ENCODE results near the gene PNMA3. TPM values are rescaled to one million over a fixed set of nuclear protein-coding genes. Genes with fewer than 3 reads are reported as not detected.
A peak's percentile ranks its signal among the peaks of the same experiment; 100 is the strongest.
"Not testable (repeated sequence)": the region's sequence is repeated elsewhere in the genome, so short reads cannot be mapped to it uniquely, and the experiment has no call there.

PNMA3 gene
- total RNA-seq, 2 experiments from 2014 or later: 1.4 to 1.9 TPM

DNA sequence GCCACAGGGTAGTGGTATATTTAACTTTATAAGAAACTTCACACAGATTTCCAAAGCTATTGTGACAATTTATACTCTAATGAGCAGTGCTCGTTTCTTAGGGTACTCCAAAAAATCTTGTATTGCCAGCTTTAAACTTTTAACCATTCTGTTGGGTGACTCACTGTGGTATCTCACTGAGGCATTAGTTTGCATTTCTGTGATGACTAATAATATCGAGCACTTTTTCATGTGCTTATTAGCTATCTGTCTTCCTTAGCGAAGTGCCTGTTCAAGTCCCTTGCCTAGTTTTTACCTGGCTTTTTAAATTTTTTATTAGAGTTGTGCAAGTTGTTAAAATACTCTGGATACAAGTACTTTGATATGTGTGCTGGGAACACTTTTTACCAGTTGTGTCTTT, 5.5 kb downstream of the PNMA3 start:
- DNase-seq: no peak
- Mint-ChIP-seq H3K4me3 (no peak overlapping the region), H3K27me3 (peaks cover 4% of the 10 kb centered on the region), H3K27ac (no peak overlapping the region), H3K36me3 (no peaks in the 10 kb centered on the region), H3K4me1 (peaks cover 2% of the 10 kb centered on the region), H3K9me3 (no peaks in the 10 kb centered on the region)

DNA sequence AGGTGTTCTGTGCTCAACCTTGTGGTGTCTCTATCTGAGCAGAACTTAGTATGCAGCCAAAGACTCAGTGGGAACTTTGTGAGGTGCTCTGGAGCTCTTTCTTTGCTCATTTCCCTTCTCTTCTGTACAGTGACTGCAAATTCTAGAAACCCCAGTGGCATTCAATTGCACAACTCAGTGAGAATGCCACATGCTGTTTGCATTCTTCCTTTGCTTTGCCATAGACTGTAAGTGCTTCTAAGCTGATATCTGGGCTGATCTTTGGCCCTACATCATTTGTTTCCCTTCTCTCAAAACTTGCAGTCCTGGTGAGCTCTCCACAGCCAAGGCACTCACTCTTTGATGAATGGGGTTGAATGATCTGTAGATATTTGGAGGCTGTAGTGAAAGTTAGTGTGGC, 7.0 kb downstream of the PNMA3 start:
- H3K36me3 Mint-ChIP-seq: no peaks in the 10 kb centered on the region
- H3K27me3 Mint-ChIP-seq: no peaks in the 10 kb centered on the region
- no peaks in the 10 kb centered on the region for H3K9me3 Mint-ChIP-seq
- no peaks in the 10 kb centered on the region for H3K4me1 Mint-ChIP-seq
- DNase-seq: no peak
- H3K4me3 Mint-ChIP-seq: no peak overlapping the region
- H3K27ac Mint-ChIP-seq: no peak overlapping the region

DNA sequence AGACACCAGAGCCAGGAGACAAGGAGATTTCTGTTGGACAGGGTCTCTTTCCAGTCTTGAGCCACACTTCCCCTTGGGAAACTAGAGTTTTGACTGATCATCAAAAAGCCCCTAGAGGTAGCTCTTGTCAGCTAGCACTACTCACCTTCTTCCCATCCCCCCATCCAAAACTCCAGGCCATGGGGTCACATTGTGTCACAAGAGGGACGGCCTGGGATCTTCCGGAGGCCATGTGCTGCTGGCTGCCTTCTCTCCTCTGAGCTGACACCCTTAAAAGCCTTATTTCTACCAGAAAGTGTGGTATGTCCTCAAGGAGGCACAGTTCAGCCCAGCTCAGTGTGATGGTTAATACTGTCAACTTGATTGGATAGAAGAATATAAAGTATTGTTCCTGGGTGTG, 7.8 kb downstream of the PNMA3 start:
- Mint-ChIP-seq H3K27ac (no peak overlapping the region), H3K4me3 (no peak overlapping the region), H3K27me3 (no peaks in the 10 kb centered on the region), H3K36me3 (no peaks in the 10 kb centered on the region), H3K4me1 (no peaks in the 10 kb centered on the region), H3K9me3 (no peaks in the 10 kb centered on the region)
- DNase-seq: no peak

DNA sequence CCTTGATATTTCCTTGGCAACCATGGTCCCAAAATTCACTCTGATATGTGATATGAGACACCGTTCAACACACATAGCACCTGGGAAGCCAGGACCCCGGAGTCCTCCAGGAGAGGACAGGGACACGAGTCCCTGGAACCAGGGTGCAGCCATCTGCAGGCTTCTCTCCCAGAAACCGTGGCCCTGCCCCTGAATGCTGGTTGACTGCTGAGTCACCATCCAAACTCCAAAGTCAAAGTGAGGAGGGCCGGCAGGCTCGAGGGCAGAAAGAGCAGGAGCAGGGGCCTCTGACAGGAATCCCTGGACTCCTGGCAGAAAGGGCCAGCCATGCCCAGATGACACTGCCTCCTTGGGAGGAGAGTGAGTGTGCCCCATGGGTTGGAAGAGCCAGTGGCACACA, 9.1 kb downstream of the PNMA3 start:
- H3K4me3 Mint-ChIP-seq: no peak overlapping the region
- H3K27me3 Mint-ChIP-seq: no peaks in the 10 kb centered on the region

DNA sequence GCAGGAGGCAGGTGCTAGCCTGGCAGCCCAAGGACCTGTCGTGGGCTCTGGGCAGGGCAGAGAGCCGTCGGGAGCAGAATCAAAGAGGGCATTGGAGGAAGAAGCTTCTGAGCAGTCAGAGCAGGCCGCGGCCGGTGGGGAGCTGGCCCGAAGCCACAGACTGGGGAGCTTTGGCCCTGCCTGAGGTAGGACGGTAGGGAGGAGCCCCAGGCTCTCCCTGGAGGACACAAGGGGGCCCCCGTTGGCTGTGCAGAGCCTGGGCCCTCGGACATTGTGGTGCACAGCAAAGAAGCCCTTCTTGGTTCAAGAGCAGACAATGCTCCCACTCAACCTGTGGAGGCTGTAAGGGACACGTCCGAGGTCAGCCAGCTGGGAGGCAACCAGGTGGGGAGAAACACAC, 10.1 kb downstream of the PNMA3 start:
- H3K36me3 Mint-ChIP-seq, H3K27me3 Mint-ChIP-seq, H3K9me3 Mint-ChIP-seq, H3K4me1 Mint-ChIP-seq, H3K27ac Mint-ChIP-seq, H3K4me3 Mint-ChIP-seq, DNase-seq: not testable (repeated sequence)

More for the DNA sequence above, 9.1 kb downstream of the PNMA3 start:
- H3K9me3 Mint-ChIP-seq: no peaks in the 10 kb centered on the region
- no peaks in the 10 kb centered on the region for H3K36me3 Mint-ChIP-seq
- no peaks in the 10 kb centered on the region for H3K4me1 Mint-ChIP-seq
- DNase-seq: no peak
- H3K27ac Mint-ChIP-seq: no peak overlapping the region

DNA sequence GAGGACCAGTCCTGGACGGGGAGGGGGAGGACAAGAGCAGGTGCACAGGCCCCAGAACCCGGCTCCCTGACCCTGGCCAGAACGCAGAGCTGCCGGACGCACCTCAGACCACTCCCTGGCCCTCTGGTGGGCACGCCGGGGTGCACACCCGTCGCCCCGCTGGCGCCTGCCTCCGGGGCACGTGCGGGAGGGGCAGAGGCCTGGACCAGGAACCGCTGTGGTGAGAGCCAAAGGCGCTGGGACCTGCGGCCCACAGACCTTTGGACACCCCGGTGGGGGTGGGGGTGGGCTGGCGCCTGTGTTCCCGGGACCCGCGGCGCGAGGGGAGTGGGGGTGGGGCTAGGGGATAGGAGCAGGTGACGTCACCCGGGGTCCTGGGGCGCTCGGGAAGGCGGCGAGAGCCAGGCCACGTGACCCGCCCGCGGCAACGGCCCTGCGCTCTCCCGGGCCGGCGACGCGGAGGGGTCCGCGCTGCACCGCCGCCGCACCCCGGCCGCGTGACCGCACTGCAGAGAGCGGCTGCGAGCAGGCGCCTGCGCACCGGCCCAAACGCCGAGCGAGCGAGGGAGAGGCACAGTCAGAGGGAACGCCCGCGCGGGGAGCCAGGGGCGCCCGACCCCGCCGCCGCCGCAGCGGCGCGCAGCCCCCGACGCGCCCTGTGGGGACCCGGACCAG, 15.8 kb downstream of the PNMA3 start, which contains the start of gene PNMA6A:
TSS of gene PNMA6A (plus strand) at position 546 of the 675 bp plus-strand sequence. CDS start 609 bp downstream, outside the sequence.
- not testable (repeated sequence) for H3K4me1 Mint-ChIP-seq, H3K27me3 Mint-ChIP-seq, H3K4me3 Mint-ChIP-seq, H3K9me3 Mint-ChIP-seq, H3K36me3 Mint-ChIP-seq, H3K27ac Mint-ChIP-seq, DNase-seq

DNA sequence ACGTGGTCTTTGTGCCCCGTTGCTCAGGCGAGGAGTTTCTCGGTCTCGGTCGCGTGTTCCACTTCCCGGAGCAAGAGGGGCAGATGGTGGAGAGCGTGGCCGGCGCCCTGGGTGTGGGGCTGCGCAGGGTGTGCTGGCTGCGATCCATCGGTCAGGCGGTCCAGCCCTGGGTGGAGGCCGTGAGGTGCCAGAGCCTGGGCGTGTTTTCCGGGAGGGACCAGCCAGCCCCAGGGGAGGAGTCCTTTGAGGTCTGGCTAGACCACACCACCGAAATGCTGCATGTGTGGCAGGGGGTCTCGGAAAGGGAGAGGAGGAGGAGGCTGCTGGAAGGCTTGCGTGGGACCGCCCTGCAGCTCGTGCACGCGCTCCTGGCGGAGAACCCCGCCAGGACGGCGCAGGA, 17.1 kb downstream of the PNMA3 start:
- not testable (repeated sequence) for H3K4me1 Mint-ChIP-seq, H3K9me3 Mint-ChIP-seq, H3K4me3 Mint-ChIP-seq, H3K36me3 Mint-ChIP-seq, DNase-seq, H3K27ac Mint-ChIP-seq, H3K27me3 Mint-ChIP-seq

DNA sequence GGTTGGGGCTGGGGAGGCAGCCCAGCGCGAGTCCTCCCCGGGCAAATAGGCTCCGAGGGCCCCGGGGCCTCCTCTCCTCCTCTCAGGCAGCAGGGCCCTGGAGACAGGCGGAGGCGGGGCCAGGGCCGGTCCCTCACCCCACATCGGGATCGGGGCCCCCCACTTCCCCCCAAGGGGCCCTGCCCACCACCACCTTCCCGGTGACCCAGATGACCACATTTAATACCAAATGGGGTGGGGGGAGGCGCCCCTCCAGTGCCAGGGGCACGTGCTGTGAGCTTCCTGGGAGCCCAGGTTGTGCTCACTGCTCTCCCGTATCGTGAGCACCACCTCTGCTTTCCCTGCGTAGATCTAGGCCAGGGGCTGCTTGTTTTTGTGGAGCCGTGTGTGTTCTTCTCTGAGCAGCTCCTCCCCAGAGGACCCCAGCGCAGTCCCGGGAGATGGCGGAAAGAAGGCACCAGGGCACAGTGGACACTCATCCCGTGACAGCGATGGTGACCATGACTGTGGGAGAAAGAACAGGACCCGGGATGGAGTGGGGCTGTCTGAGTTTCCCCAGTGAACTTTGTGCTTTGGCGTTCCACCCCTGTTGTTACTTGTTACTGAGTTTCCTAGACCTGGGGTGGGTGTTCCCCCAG, 18.1 kb downstream of the PNMA3 start:
- Mint-ChIP-seq H3K4me3 (no peak overlapping the region), H3K36me3 (no peaks in the 10 kb centered on the region), H3K9me3 (no peaks in the 10 kb centered on the region), H3K4me1 (no peaks in the 10 kb centered on the region), H3K27me3 (no peaks in the 10 kb centered on the region), H3K27ac (no peak overlapping the region)
- DNase-seq: no peak

DNA sequence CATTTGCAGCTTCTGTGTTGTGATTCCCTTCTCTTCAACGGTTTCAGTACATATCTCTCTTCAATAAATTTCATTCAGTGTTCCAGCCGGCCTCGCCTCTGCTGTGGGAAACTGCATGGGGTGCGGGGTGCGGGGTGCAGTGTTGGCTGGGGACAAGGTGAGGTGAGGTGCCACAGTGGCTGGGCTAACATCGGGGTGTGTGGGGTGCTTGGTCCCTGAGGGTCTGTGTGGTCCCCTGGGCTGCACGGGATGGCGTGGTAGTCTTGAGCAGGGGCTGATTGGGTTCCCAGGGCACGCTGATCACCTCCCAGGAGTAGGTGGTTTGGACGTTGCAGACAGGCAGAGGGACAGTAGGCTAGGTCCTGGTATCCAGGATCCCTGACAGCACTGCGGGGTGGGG, 18.7 kb downstream of the PNMA3 start:
- H3K4me3 Mint-ChIP-seq: no peak overlapping the region
- DNase-seq: no peak

DNA sequence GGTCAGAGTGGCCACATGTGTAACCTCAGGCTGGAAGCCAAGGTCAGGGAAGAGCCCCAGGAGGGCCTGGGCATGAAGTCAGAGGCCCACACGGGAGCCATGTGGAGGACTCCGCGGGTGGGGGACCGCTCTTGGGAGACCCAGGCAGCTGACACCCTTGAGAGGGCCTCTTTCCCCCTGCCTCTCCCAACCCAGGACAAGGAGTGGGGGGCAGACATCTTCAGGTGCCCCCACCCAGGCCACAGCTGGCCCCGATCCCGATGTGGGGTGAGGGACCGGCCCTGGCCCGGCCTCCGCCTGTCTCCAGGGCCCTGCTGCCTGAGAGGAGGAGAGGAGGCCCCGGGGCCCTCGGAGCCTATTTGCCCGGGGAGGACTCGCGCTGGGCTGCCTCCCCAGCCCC, 19.1 kb downstream of the PNMA3 start:
- H3K9me3 Mint-ChIP-seq: no peaks in the 10 kb centered on the region
- no peak overlapping the region for H3K27ac Mint-ChIP-seq
- no peak overlapping the region for H3K4me3 Mint-ChIP-seq
- H3K27me3 Mint-ChIP-seq: no peaks in the 10 kb centered on the region
- no peak for DNase-seq
- H3K4me1 Mint-ChIP-seq: no peaks in the 10 kb centered on the region
- H3K36me3 Mint-ChIP-seq: no peaks in the 10 kb centered on the region

More for the DNA sequence above, 18.7 kb downstream of the PNMA3 start:
- Mint-ChIP-seq H3K9me3 (no peaks in the 10 kb centered on the region), H3K4me1 (no peaks in the 10 kb centered on the region), H3K27me3 (no peaks in the 10 kb centered on the region), H3K36me3 (no peaks in the 10 kb centered on the region), H3K27ac (no peak overlapping the region)

DNA sequence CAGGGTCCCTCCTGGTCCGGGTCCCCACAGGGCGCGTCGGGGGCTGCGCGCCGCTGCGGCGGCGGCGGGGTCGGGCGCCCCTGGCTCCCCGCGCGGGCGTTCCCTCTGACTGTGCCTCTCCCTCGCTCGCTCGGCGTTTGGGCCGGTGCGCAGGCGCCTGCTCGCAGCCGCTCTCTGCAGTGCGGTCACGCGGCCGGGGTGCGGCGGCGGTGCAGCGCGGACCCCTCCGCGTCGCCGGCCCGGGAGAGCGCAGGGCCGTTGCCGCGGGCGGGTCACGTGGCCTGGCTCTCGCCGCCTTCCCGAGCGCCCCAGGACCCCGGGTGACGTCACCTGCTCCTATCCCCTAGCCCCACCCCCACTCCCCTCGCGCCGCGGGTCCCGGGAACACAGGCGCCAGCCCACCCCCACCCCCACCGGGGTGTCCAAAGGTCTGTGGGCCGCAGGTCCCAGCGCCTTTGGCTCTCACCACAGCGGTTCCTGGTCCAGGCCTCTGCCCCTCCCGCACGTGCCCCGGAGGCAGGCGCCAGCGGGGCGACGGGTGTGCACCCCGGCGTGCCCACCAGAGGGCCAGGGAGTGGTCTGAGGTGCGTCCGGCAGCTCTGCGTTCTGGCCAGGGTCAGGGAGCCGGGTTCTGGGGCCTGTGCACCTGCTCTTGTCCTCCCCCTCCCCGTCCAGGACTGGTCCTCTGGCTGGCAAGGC, 21.3 kb downstream of the PNMA3 start:
- H3K9me3 Mint-ChIP-seq, H3K4me3 Mint-ChIP-seq, DNase-seq, H3K4me1 Mint-ChIP-seq, H3K27me3 Mint-ChIP-seq, H3K27ac Mint-ChIP-seq, H3K36me3 Mint-ChIP-seq: not testable (repeated sequence)

DNA sequence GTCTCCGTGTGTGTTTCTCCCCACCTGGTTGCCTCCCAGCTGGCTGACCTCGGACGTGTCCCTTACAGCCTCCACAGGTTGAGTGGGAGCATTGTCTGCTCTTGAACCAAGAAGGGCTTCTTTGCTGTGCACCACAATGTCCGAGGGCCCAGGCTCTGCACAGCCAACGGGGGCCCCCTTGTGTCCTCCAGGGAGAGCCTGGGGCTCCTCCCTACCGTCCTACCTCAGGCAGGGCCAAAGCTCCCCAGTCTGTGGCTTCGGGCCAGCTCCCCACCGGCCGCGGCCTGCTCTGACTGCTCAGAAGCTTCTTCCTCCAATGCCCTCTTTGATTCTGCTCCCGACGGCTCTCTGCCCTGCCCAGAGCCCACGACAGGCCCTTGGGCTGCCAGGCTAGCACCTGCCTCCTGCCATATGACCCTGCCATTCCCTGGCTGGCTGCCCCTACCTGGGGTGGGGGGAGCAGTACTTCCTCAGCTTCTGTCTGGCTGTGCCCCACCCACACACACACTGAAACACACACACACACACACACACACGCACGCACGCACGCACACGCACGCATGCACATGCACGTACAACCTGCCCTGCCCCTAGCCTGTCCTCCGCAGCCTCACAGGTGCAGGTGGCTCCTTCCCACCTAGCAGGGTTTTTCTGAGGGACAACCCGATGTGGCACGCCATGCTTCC, 27.1 kb downstream of the PNMA3 start:
- H3K27me3 Mint-ChIP-seq, H3K4me1 Mint-ChIP-seq, H3K4me3 Mint-ChIP-seq, DNase-seq, H3K27ac Mint-ChIP-seq, H3K36me3 Mint-ChIP-seq, H3K9me3 Mint-ChIP-seq: not testable (repeated sequence)

DNA sequence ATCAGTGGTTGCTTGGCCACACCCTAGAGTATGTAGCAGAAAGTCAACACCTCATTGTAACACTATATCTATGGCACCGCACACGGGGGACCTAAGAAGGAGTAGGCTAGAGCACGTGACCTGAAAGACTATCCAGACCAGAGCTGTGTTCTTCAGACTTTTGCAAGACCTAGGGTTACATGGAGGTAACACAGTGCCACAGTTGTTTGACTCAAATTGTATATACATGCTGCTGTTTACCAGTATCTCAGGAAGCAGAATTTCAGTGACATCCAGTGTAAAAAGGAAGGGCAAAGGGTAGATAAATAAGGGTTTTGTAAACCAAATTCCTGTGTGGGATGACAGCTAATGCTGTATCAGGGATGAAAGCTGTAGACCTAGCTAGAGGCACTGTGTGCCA, 46.1 kb downstream of the PNMA3 start:
- peaks cover 5% of the 10 kb centered on the region for H3K4me1 Mint-ChIP-seq
- no peaks in the 10 kb centered on the region for H3K27me3 Mint-ChIP-seq
- H3K27ac Mint-ChIP-seq: no peak overlapping the region
- H3K9me3 Mint-ChIP-seq: peaks cover 12% of the 10 kb centered on the region
- H3K4me3 Mint-ChIP-seq: no peak overlapping the region
- peaks cover 15% of the 10 kb centered on the region for H3K36me3 Mint-ChIP-seq
- no peak for DNase-seq

DNA sequence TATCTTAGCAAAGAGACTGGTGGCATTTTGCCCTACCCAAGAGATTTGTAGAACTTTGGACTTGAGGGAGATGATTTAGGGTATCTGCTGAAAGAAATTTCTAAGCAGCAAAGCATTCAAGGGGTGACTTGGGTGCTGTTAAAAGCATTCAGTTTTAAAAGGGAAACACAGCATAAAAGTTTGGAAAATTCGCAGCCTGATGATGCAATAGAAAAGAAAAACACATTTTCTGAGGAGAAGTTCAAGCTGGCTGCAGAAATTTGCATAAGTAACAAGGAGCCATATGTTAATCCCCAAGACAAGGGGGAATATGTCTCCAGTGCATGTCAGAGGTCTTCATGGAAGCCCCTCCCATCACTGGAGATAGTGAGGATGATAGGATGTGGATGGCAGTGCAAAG, 48.7 kb downstream of the PNMA3 start:
- not testable (repeated sequence) for H3K27me3 Mint-ChIP-seq, DNase-seq, H3K4me1 Mint-ChIP-seq, H3K4me3 Mint-ChIP-seq
- Mint-ChIP-seq H3K9me3 (peaks cover 12% of the 10 kb centered on the region), H3K36me3 (peaks cover 15% of the 10 kb centered on the region), H3K27ac (peak overlapping the region; percentile 88)

DNA sequence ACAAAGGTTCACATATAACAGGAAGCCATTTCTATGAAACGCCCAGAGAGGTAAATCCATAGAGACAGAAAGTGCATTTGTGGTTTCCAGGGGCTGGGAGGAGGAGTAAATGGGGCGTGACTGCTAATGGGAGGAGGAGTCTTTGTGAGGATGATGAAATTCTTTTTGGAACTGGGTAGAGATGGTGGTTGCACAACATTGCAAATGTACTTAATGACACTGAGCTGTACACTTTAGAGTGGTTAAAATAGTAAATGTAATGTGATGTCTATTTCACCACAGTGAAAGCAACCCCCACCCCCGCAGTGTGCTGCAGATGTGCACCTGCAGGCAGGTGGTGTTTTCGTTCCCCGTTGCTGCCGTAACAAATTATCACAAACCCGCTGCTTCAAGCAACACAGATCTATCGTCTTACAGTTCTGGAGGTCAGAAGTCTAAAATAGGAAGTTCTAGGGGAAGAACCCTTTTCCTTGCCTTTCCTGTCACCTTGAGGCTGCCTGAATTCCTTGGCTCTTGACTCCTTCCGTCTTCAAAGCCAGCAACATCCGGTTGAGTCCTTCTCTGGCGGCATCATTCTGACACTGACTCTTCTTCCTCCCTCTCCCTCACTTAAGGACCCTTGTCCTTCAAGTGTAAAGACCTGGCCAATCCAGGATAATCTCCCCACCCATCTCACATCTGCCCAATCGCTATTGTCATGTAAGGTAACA, 50.0 kb downstream of the PNMA3 start:
- H3K27me3 Mint-ChIP-seq, H3K4me3 Mint-ChIP-seq, H3K4me1 Mint-ChIP-seq, DNase-seq, H3K9me3 Mint-ChIP-seq: not testable (repeated sequence)
- Mint-ChIP-seq H3K36me3 (peaks cover 15% of the 10 kb centered on the region), H3K27ac (peak overlapping the region; percentile 88)

Measured in activated naive CD8-positive, alpha-beta T cell treated with anti-CD3 and anti-CD28 coated beads for 36 hours (primary cell).